NCI-H2107 (cell line): Measurements from ENCODE around the gene KCNG3.
"Not testable (repeated sequence)": the region's sequence is repeated elsewhere in the genome, so short reads cannot be mapped to it uniquely, and the experiment has no call there.

ENCODE experiments used
- DNase-seq: peaks from one replicate; lab custom pipeline; 2025; lab: John Stamatoyannopoulos, UW

The KCNG3 gene

DNA sequence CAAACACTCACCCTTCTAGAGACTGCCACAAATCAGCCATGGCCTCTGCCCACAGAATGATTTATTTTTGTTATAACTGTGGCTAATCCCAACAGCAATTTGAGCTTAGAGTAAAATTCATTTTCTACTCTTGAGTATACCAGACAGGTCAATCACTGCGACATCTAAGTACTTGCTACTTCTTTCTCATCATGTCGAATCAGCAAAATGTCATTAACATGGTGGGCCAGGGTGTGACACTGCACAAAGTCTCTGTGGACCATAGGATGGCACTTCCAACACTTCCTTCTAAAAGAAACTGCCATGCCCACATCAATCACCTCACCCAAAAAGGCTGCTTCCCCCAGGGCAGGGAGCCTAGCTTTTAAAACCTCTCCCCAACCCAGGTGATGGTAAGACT, 64.4 kb downstream of the KCNG3 start:
- no peak for DNase-seq

DNA sequence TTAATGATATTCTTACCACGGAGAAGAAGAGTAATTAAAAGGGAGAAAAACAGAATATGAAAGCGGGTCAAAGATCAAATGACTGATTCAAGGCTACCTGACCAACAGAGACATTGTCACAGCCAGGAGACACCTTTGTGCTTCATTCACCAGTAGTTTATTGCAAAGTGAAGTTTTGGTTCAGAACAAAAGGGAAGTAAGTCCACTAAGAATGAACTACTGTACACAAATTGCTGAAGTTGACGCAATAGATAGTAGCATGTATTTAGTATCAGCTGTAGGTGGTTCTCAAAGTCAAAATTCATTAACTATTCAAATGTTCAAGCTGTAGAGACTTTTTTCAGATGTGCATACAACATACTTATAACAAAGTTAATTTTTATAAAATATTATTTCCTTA, 68.1 kb downstream of the KCNG3 start:
- DNase-seq: no peak

- no peak for DNase-seq
These were observed 69.7 kb downstream of the KCNG3 start for GRCh38 chr2:42424033-42424432.

GRCh38 chr2:42421601-42422239, 72.1 kb downstream of the KCNG3 start:
- DNase-seq: no peak

GRCh38 chr2:42421157-42421485, 72.7 kb downstream of the KCNG3 start:
- DNase-seq: no peak

DNA sequence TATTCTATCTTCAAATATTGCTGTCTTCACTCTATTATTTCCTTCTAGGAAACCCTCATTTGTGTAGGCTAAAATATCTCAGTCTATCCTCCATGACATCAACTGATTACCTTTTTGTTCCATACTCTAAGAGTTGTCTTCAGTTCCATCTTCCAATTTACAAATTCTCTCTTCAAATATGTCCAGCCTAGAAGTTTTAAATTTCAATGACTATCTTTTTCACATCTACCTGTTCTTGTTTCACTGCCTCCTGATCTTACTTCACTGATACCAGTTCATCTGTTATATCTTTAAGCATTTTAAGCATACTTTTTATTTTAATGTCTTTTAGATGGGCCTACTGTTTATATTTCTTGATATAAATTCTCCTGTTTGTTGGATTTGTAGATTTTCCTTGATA, 79.1 kb downstream of the KCNG3 start:
- DNase-seq: no peak

- DNase-seq: no peak
These were observed 79.6 kb downstream of the KCNG3 start for GRCh38 chr2:42414158-42414557.

DNA sequence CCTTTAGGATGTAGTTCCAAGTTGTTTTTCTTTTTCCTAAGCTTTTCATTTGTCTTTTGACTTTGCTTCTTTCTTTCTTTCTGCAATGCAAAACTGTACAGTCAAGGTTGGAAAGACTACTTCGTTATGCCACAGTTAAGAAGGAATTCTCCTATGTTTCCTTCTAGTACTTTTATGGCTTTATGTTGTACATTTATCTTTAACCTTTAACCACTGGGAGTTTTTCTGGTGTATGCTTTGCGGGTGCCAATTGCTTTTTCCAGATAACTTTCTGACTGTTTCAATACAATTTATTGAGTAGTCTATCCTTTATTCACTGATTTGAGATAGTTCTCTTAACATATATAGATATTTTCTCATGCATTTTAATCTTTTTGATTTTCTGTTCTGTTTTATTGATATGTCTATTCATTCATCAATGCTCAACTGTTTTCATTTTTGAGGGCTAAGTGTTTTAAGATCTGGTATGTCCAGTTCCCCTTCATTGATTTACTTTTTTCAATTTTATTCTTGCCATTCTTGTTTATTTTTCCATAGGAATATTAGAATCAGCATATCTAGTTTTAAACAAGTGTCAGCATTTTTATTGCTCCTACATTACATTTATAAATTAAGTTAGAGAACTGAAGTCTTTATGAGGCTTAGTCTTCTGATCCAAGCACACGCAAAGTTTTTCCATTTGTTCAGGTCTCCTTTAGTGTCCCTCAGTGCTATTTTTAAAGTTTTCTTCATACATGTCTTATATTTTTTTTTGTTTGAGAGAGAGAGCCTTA, 82.9 kb downstream of the KCNG3 start:
- DNase-seq: no peak

GRCh38 chr2:42408009-42408408, 85.8 kb downstream of the KCNG3 start:
- DNase-seq: no peak

DNA sequence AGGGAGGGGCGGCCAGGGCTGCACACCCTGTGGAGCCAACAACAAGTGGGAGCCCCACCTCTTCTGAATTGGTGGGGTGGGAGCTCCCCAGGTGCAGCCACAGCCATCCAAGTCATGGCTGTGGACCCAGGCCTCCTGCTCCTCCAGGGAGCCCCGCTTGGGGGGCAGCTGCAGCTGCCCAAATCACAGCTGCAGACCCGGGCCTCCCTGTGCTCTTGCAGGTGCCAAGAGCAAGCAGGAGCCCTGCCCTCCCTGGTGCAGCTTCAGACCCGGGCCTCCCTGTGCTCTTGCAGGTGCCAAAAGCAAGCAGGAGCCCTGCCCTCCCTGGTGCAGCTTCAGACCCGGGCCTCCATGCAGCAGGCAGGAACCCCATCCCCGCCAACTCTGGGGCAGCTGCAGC, 86.3 kb downstream of the KCNG3 start:
- no peak for DNase-seq

GRCh38 chr2:42404676-42405075, 89.1 kb downstream of the KCNG3 start:
- no peak for DNase-seq

GRCh38 chr2:42401773-42402172, 92.0 kb downstream of the KCNG3 start:
- no peak for DNase-seq

DNA sequence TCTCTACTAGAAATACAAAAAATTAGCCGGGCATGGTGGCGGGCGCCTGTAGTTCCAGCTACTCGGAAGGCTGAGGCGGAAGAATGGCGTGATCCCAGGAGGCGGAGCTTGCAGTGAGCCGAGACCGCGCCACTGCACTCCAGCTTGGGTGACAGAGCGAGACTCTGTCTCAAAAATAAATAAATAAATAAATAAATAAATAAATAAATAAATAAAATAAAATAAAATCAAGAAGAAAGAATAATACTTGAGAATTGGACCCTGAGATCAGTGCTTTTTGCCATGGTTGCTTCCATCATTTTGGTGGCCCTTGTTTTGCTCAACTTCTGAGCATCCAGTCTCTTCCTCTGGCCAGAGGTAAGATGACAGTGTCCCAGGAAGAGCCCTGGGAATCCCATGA, 95.7 kb downstream of the KCNG3 start:
- not testable (repeated sequence) for DNase-seq

DNA sequence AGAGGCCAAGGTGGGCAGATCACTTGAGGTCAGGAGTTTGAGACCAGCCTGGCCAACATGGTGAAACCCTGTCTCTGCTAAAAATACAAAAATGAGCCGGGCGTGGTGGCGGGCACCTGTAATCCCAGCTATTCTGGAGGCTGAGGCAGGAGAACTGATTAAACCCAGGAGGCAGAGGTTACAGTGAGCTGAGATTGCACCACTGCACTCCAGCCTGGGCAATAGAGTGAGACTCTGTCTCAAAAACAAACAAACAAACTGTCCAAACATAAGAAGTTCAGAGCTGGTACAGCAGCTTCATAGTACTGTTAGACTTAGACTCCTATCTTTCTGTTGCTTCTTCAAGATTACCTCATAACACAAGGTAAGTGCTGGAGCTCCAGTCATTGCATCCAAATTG, 100.5 kb downstream of the KCNG3 start:
- DNase-seq: not testable (repeated sequence)

GRCh38 chr2:42392191-42392590, 101.6 kb downstream of the KCNG3 start:
- no peak for DNase-seq
